GM12801 (cell line): ENCODE measurements around the gene EIF5B.
"Not testable (repeated sequence)": the region's sequence is repeated elsewhere in the genome, so short reads cannot be mapped to it uniquely, and the experiment has no call there.

Source experiments
- CTCF ChIP-seq: IDR thresholded peaks from one replicate; pipeline ENCODE4 v1.5.1; 2011; ENCODE audit warnings: control low read depth; ENCODE audit not compliant: insufficient read length; ENCODE audit errors: extremely low read depth

Gene EIF5B, protein sequence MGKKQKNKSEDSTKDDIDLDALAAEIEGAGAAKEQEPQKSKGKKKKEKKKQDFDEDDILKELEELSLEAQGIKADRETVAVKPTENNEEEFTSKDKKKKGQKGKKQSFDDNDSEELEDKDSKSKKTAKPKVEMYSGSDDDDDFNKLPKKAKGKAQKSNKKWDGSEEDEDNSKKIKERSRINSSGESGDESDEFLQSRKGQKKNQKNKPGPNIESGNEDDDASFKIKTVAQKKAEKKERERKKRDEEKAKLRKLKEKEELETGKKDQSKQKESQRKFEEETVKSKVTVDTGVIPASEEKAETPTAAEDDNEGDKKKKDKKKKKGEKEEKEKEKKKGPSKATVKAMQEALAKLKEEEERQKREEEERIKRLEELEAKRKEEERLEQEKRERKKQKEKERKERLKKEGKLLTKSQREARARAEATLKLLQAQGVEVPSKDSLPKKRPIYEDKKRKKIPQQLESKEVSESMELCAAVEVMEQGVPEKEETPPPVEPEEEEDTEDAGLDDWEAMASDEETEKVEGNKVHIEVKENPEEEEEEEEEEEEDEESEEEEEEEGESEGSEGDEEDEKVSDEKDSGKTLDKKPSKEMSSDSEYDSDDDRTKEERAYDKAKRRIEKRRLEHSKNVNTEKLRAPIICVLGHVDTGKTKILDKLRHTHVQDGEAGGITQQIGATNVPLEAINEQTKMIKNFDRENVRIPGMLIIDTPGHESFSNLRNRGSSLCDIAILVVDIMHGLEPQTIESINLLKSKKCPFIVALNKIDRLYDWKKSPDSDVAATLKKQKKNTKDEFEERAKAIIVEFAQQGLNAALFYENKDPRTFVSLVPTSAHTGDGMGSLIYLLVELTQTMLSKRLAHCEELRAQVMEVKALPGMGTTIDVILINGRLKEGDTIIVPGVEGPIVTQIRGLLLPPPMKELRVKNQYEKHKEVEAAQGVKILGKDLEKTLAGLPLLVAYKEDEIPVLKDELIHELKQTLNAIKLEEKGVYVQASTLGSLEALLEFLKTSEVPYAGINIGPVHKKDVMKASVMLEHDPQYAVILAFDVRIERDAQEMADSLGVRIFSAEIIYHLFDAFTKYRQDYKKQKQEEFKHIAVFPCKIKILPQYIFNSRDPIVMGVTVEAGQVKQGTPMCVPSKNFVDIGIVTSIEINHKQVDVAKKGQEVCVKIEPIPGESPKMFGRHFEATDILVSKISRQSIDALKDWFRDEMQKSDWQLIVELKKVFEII

GRCh38 chr2:99337113-99338028, at the start of gene EIF5B:
TSS of gene EIF5B (plus strand) at chr2:99337389. CDS start at chr2:99337555, 166 bp downstream.
- TF ChIP-seq CTCF = no peak

DNA sequence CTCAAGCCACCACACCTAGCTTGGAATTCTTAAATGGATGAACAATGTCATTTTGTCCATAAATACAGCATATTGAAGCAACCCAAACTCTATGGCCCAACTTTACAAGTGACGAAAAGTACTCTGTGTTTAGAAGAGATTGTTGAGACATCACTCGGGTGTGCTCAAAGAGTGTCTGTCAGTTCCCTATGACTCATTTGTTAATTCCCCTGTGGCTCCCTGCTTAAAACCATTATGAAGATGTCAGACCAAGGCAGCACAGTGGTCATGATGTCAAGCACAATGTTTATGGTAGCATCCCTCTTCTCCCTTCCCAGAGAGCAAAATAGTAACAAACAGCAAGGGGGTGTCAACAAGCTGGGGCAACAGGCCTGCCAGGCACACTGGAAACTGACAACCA, 39.2 kb upstream of the EIF5B start:
- no peak for TF ChIP-seq CTCF

DNA sequence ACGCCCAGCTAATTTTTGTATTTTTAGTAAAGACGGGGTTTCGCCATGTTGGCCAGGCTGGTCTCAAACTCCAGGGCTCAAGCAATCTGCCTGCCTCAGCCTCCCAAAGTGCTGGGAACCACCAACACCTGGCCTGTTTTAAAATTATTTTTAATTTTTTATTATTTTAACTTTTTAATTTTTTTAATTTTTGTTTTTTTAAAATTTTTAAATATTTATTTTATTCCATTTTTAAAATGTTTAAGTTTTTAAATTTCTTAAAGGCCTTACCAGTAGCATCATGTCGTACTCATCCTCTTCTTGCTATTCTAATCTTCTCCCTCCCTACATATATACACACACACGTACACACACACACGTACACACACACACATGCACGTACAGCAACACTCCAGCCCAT, 37.6 kb upstream of the EIF5B start:
- TF ChIP-seq CTCF = no peak

GRCh38 chr2:99301097-99301496, 36.1 kb upstream of the EIF5B start, which contains the start of gene LYG1:
TSS of gene LYG1 (minus strand) at chr2:99301197. CDS start at chr2:99295670, 5,527 bp downstream.
- TF ChIP-seq CTCF = not testable (repeated sequence)

GRCh38 chr2:99317161-99317872, 19.9 kb upstream of the EIF5B start:
- no peak for TF ChIP-seq CTCF

GRCh38 chr2:99325384-99325783, 11.8 kb upstream of the EIF5B start:
- TF ChIP-seq CTCF = no peak
